Endodermal cell (in vitro differentiated cells): Measurements from ENCODE around the gene PRDM10. TPM values are rescaled to one million over a fixed set of nuclear protein-coding genes. Genes with fewer than 3 reads are reported as not detected.

Experiments used
- DNase-seq: peaks from one replicate; pipeline ENCODE4 v3.0.0-alpha.2; 2017
- H3K27ac ChIP-seq: 2 replicates; pipeline ENCODE4 v1.5.1; 2013; ENCODE audit warnings: mild to moderate bottlenecking, low read depth, low read length, moderate library complexity
- H3K27me3 ChIP-seq: 2 replicates; pipeline ENCODE4 v1.6.1; 2013; ENCODE audit warnings: mild to moderate bottlenecking, low read length, moderate library complexity; ENCODE audit not compliant: insufficient read depth, control insufficient read depth, poor library complexity, severe bottlenecking
- H3K36me3 ChIP-seq: 2 replicates; pipeline ENCODE4 v1.7.0; 2013; ENCODE audit warnings: mild to moderate bottlenecking, low read length, moderate library complexity; ENCODE audit not compliant: control insufficient read depth, insufficient read depth
- H3K4me1 ChIP-seq: one replicate; pipeline ENCODE4 v1.7.0; 2013; ENCODE audit warnings: low read length; ENCODE audit not compliant: control insufficient read depth, insufficient read depth
- H3K4me3 ChIP-seq: 2 replicates; pipeline ENCODE4 v1.5.1; 2013; ENCODE audit warnings: mild to moderate bottlenecking, low read length, moderate library complexity
- H3K9ac ChIP-seq: 2 replicates; pipeline ENCODE4 v1.6.1; 2013; ENCODE audit warnings: mild to moderate bottlenecking, low read length, moderate library complexity; ENCODE audit not compliant: poor library complexity, severe bottlenecking; ENCODE audit errors: extremely low read depth
- H3K9me3 ChIP-seq: 2 replicates; pipeline ENCODE4 v1.6.1; 2013; ENCODE audit warnings: mild to moderate bottlenecking, low read length, moderate library complexity; ENCODE audit not compliant: control insufficient read depth
- H3K27ac Mint-ChIP-seq: 2 replicates; pipeline ENCODE4 v1.8.0; 2020; ENCODE audit warnings: mixed read lengths
- H3K27me3 Mint-ChIP-seq: 2 replicates; pipeline ENCODE4 v1.8.0; 2021; ENCODE audit warnings: mild to moderate bottlenecking, mixed read lengths; ENCODE audit not compliant: insufficient read depth
- H3K36me3 Mint-ChIP-seq: 2 replicates; pipeline ENCODE4 v1.8.0; 2020; ENCODE audit warnings: low read depth, mixed read lengths
- H3K4me1 Mint-ChIP-seq: 2 replicates; pipeline ENCODE4 v1.8.0; 2020; ENCODE audit warnings: mixed read lengths
- H3K4me3 Mint-ChIP-seq: 2 replicates; pipeline ENCODE4 v1.8.0; 2020; ENCODE audit warnings: mild to moderate bottlenecking, moderate library complexity, mixed read lengths
- H3K9me3 Mint-ChIP-seq: 2 replicates; pipeline ENCODE4 v1.8.0; 2020; ENCODE audit warnings: mild to moderate bottlenecking, mixed read lengths
- WGBS, 2 experiments: methylation state at CpG; one replicate each; pipeline versions ENCODE4 v1.1.5 to v1.1.7; 2013; ENCODE audit warnings: missing lambda C conversion rate in 2 of 2, mixed read lengths in 1 of 2; ENCODE audit not compliant: insufficient coverage in 1 of 2, insufficient read length in 1 of 2; 5-methylcytosine and 5-hydroxymethylcytosine counted together
- total RNA-seq, 2 donors: library from RNA; stranded (reverse); fragmentation: NEBNext Ultra II Directional in 1 of 2; extraction: Animal tissue kit (Norgen Biotek cat#: 25700) in 1 of 2; gene quantifications; 2 replicates in 1 of 2; 3 replicates in 1 of 2; pipeline ENCODE4 v1.2.1, GENCODE V29; 2021
- TF ChIP-seq, protein P1 (sequence below): fragments of 200-600 bp; sonication (generic); conservative IDR thresholded peaks from 2 replicates; pipeline ENCODE4 v1.5.0; 2021; ENCODE audit warnings: antibody characterized with exemption, mild to moderate bottlenecking

PRDM10 gene
- total RNA-seq, 2 donors from 2014 or later, result 15.9 to 16.4 TPM

DNA sequence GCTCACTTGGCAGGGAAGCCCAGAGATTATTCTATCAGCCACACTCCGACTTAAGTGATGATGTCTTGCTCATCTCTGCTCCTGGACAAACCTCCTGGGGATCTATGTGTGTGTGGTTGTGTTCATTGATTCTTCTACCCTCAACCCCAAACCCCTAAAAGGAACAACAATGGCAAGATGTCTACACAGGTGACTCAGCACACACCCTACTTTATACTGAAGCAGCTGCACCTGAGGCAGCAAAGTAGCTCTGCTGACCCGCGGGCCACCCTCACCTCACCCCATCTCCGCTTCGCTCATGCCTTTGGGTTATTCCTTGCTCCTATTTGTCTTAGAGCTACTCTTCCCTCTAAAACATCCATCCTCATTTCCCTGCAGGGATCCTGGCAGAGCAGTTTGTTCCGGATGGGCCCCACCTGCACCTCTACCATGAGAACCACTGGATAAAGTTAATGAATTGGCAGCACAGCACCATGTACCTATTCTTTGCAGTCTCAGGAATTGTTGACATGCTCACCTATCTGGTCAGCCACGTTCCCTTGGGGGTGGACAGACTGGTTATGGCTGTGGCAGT lies 148.3 kb downstream of the PRDM10 start:
- Histone ChIP-seq H3K36me3 (peaks cover 15% of the 10 kb centered on the region), H3K27me3 (no peaks in the 10 kb centered on the region), H3K4me3 (no peak overlapping the region), H3K27ac (no peak overlapping the region), H3K9ac (no peak overlapping the region), H3K4me1 (peaks cover 4% of the 10 kb centered on the region), H3K9me3 (no peaks in the 10 kb centered on the region)
- Mint-ChIP-seq H3K27ac (no peak overlapping the region), H3K36me3 (peaks cover 6% of the 10 kb centered on the region), H3K4me1 (peaks cover 27% of the 10 kb centered on the region), H3K27me3 (no peaks in the 10 kb centered on the region), H3K9me3 (no peaks in the 10 kb centered on the region), H3K4me3 (no peak overlapping the region)
- 95 to 100% methylated on average over 5 to 7 of the region's 7 CpGs for WGBS, 2 experiments
- TF ChIP-seq, protein P1, sequence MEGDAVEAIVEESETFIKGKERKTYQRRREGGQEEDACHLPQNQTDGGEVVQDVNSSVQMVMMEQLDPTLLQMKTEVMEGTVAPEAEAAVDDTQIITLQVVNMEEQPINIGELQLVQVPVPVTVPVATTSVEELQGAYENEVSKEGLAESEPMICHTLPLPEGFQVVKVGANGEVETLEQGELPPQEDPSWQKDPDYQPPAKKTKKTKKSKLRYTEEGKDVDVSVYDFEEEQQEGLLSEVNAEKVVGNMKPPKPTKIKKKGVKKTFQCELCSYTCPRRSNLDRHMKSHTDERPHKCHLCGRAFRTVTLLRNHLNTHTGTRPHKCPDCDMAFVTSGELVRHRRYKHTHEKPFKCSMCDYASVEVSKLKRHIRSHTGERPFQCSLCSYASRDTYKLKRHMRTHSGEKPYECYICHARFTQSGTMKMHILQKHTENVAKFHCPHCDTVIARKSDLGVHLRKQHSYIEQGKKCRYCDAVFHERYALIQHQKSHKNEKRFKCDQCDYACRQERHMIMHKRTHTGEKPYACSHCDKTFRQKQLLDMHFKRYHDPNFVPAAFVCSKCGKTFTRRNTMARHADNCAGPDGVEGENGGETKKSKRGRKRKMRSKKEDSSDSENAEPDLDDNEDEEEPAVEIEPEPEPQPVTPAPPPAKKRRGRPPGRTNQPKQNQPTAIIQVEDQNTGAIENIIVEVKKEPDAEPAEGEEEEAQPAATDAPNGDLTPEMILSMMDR, result no peak
- no peak for DNase-seq

DNA sequence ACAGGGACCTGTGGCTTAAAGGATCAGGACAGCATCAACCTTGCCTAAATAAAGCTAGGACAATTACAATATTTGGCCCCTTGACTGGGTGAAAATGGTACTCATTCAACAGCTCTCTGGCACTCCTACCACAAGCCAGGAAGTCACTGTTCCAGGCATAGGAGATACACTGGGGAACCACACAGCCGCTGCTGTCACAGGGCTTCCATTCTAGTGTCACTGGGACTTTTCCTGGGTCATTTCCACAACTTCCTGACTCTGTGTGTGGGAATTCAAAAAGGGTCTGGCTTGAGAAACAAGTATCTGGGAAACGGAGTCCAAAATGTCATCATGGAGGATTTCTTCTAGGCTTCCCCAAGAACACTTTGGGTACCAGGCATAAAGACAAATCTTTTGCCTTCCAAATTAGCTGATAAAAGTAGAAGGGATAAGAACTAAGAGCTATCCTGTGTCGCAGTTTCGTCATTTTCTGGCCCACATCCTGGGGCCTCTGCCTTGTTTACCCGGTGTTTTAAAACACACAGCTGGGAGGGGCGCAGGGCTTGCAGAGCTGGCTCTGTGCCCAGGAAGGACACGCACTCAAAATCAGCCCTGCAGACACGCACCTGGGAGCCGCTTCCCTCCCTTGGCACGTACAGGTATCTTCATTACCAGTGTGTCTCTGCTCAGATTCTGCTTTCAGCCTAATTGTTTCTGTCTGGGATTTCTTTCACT lies 149.0 kb downstream of the PRDM10 start:
- Mint-ChIP-seq H3K27ac (peak overlapping the region; percentile 16), H3K4me1 (peaks cover 33% of the 10 kb centered on the region), H3K9me3 (no peaks in the 10 kb centered on the region), H3K27me3 (no peaks in the 10 kb centered on the region), H3K4me3 (no peak overlapping the region), H3K36me3 (peaks cover 4% of the 10 kb centered on the region)
- Histone ChIP-seq H3K9ac (no peak overlapping the region), H3K4me1 (peaks cover 7% of the 10 kb centered on the region), H3K27ac (no peak overlapping the region), H3K27me3 (no peaks in the 10 kb centered on the region), H3K9me3 (no peaks in the 10 kb centered on the region), H3K36me3 (peaks cover 10% of the 10 kb centered on the region), H3K4me3 (no peak overlapping the region)
- TF ChIP-seq, protein P1, result no peak
- no peak for DNase-seq
- WGBS, 2 experiments, result 82 to 85% methylated on average over 8 to 10 of the region's 10 CpGs

DNA sequence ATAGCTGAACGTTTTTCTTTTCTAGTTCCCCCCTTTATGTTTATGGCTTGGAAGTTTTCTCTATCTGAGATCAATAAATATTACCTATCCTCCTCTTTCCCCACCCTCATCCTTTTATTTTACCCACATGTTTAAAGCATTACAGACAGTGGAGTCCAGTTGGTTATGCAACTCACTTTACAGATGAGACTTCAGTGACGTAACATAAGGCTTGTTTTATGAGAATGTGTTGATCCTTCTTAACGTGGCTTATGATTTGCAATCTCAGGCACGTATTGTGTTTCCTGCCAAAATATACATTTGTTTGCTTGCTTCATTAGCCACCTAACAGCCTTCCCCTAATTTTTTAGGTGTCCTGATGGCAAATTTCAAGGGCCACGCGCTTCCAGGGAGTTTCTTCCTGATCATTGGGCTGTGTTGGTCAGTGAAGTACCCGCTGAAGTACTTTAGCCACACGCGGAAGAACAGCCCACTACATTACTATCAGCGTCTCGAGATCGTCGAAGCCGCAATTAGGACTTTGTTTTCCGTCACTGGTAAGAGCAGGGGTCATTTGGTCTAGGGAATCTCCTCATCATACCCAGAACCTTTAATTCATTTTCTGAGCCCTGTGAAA lies 150.4 kb downstream of the PRDM10 start:
- Histone ChIP-seq H3K27ac (no peak overlapping the region), H3K27me3 (no peaks in the 10 kb centered on the region), H3K9ac (no peak overlapping the region), H3K4me3 (no peak overlapping the region), H3K4me1 (peaks cover 7% of the 10 kb centered on the region), H3K36me3 (no peaks in the 10 kb centered on the region), H3K9me3 (no peaks in the 10 kb centered on the region)
- Mint-ChIP-seq H3K9me3 (no peaks in the 10 kb centered on the region), H3K4me1 (peaks cover 34% of the 10 kb centered on the region), H3K36me3 (peaks cover 4% of the 10 kb centered on the region), H3K27me3 (no peaks in the 10 kb centered on the region), H3K4me3 (no peak overlapping the region), H3K27ac (no peak overlapping the region)
- no peak for DNase-seq
- TF ChIP-seq, protein P1, result no peak
- WGBS, 2 experiments, result 89 to 95% methylated on average over 9 to 14 of the region's 15 CpGs

Other genes starting within 250 kb of the PRDM10 start
- gene TMEM45B, start 187.0 kb downstream of the PRDM10 start, total RNA-seq, result not detected
- 10 to 100 TPM; 46.1 to 46.5 TPM for gene NFRKB, start 107.3 kb downstream of the PRDM10 start, total RNA-seq
- 100 to 1,000 TPM; 821 to 864 TPM for gene APLP2, start 67.1 kb upstream of the PRDM10 start, total RNA-seq
- 10 to 100 TPM; 17.5 to 21.7 TPM for gene ST14, start 156.9 kb upstream of the PRDM10 start, total RNA-seq